IMR-90 (cell line): ENCODE data around the gene TRAPPC2L. TPM values are rescaled to one million over a fixed set of nuclear protein-coding genes. Genes with fewer than 3 reads are reported as not detected.

Experiments used
- ATAC-seq: fragments of 200-7000 bp; cut with Tn5 transposase; 2 replicates; pipeline ENCODE4 v1.9.1; 2020; ENCODE audit warnings: low read depth, mild to moderate bottlenecking, moderate library complexity
- BruUV-seq: library from RNA; stranded (reverse); fragments of 400-500 nt; replicated peaks from 2 replicates; lab custom pipeline; 2021; lab: Mats Ljungman, UMichigan
- CTCF ChIA-PET: fragments of 300-600 bp; formaldehyde crosslinking; extraction: SDS; loops from one replicate; lab custom pipeline; 2021; ENCODE audit warnings: antibody characterized with exemption; lab: Yijun Ruan, JAX
- POLR2A ChIA-PET: fragments of 300-600 bp; sonication (Branson Sonifier 250); formaldehyde crosslinking; loops from one replicate; lab custom pipeline; 2022; ENCODE audit warnings: antibody characterized with exemption; ENCODE audit not compliant: unreplicated experiment; lab: Charles Lee
- DNase-seq: peaks from one replicate; pipeline ENCODE4 v3.0.0; 2013
- H2AFZ ChIP-seq: replicated peaks from 2 replicates; pipeline ENCODE3; 2013; ENCODE audit warnings: low read length, mild to moderate bottlenecking; ENCODE audit not compliant: poor library complexity
- H2AK5ac ChIP-seq: 2 replicates; pipeline ENCODE4 v1.6.1; 2013; ENCODE audit warnings: low read depth, low read length, inconsistent platforms
- H2AK9ac ChIP-seq: replicated peaks from 2 replicates; pipeline ENCODE3; 2013; ENCODE audit warnings: mild to moderate bottlenecking, low read depth, low read length, moderate library complexity; ENCODE audit not compliant: poor library complexity
- H2BK120ac ChIP-seq: 2 replicates; pipeline ENCODE4 v1.6.1; 2013; ENCODE audit warnings: low read depth, low read length, inconsistent platforms
- H2BK15ac ChIP-seq: 3 replicates; pipeline ENCODE4 v1.6.1; 2013; ENCODE audit warnings: low read depth, low read length, inconsistent platforms
- H2BK20ac ChIP-seq: 2 replicates; pipeline ENCODE4 v1.6.1; 2013; ENCODE audit warnings: low read depth, mild to moderate bottlenecking, inconsistent platforms, low read length, moderate library complexity
- H2BK5ac ChIP-seq: 2 replicates; pipeline ENCODE4 v1.6.1; 2013; ENCODE audit warnings: mild to moderate bottlenecking, low read depth, low read length, inconsistent platforms; ENCODE audit not compliant: poor library complexity, severe bottlenecking
- H3K14ac ChIP-seq: replicated peaks from 2 replicates; pipeline ENCODE4 v1.6.1; 2013; ENCODE audit warnings: low read depth, low read length, inconsistent platforms
- H3K18ac ChIP-seq: 2 replicates; pipeline ENCODE4 v1.6.1; 2013; ENCODE audit warnings: low read depth, low read length, control low read depth
- H3K23ac ChIP-seq: 2 replicates; pipeline ENCODE4 v1.6.1; 2013; ENCODE audit warnings: low read depth, low read length, inconsistent platforms
- H3K27ac ChIP-seq: 2 replicates; pipeline ENCODE4 v1.5.1; 2013; ENCODE audit warnings: mild to moderate bottlenecking, control low read depth, low read length; ENCODE audit not compliant: insufficient read depth
- H3K27me3 ChIP-seq: 2 replicates; pipeline ENCODE4 v1.6.1; 2013; ENCODE audit warnings: low read length; ENCODE audit not compliant: control insufficient read depth, insufficient read depth
- H3K36me3 ChIP-seq: 2 replicates; pipeline ENCODE4 v1.6.1; 2013; ENCODE audit warnings: low read length, mixed read lengths; ENCODE audit not compliant: control insufficient read depth, insufficient read depth
- H3K4ac ChIP-seq: 2 replicates; pipeline ENCODE4 v1.6.1; 2013; ENCODE audit warnings: low read depth, low read length, inconsistent platforms
- H3K4me1 ChIP-seq: 2 replicates; pipeline ENCODE4 v1.6.1; 2013; ENCODE audit warnings: low read length, mixed read lengths; ENCODE audit not compliant: control insufficient read depth, insufficient read depth
- H3K4me2 ChIP-seq: 2 replicates; pipeline ENCODE4 v1.6.1; 2013; ENCODE audit warnings: low read depth, mild to moderate bottlenecking, control low read depth, low read length, moderate library complexity
- H3K4me3 ChIP-seq: 2 replicates; pipeline ENCODE4 v1.5.1; 2013; ENCODE audit warnings: low read depth, mild to moderate bottlenecking, control low read depth, low read length, moderate library complexity; ENCODE audit not compliant: insufficient read depth
- H3K56ac ChIP-seq: 2 replicates; pipeline ENCODE4 v1.6.1; 2013; ENCODE audit warnings: low read length, inconsistent platforms; ENCODE audit not compliant: insufficient read depth; ENCODE audit errors: extremely low read depth
- H3K79me1 ChIP-seq, 2 experiments: 2 replicates each; pipeline ENCODE4 v1.6.1; 2013; ENCODE audit warnings: low read length in 2 of 2, inconsistent platforms in 1 of 2, low read depth in 1 of 2
- H3K9ac ChIP-seq: 2 replicates; pipeline ENCODE4 v1.6.1; 2013; ENCODE audit warnings: low read depth, low read length, control low read depth
- H3K9me1 ChIP-seq: 2 replicates; pipeline ENCODE4 v1.6.1; 2013; ENCODE audit warnings: low read length, inconsistent platforms; ENCODE audit not compliant: insufficient read depth
- H3K9me3 ChIP-seq: 2 replicates; pipeline ENCODE4 v1.6.1; 2013; ENCODE audit warnings: low read length; ENCODE audit not compliant: control insufficient read depth, insufficient read depth
- H4K20me1 ChIP-seq: 2 replicates; pipeline ENCODE4 v1.6.1; 2013; ENCODE audit warnings: low read length, inconsistent platforms; ENCODE audit not compliant: insufficient read depth
- H4K5ac ChIP-seq: 2 replicates; pipeline ENCODE4 v1.6.1; 2013; ENCODE audit warnings: mild to moderate bottlenecking, low read depth, low read length, control low read depth
- H4K8ac ChIP-seq, 2 experiments: 2 replicates each; pipeline ENCODE4 v1.6.1; 2013; ENCODE audit warnings: low read depth in 2 of 2, low read length in 2 of 2, control low read depth in 1 of 2, inconsistent platforms in 1 of 2
- H4K91ac ChIP-seq: 2 replicates; pipeline ENCODE4 v1.6.1; 2013; ENCODE audit warnings: low read depth, low read length, inconsistent platforms; ENCODE audit not compliant: insufficient read depth
- RCOR1 ChIP-seq: IDR thresholded peaks from 2 replicates; pipeline ENCODE4 v1.6.1; 2012; ENCODE audit warnings: mild to moderate bottlenecking, low read length, improper control_type of control experiment; ENCODE audit not compliant: insufficient replicate concordance
- WGBS, 2 experiments: methylation state at CpG; one replicate each; pipeline versions ENCODE4 v1.1.5 to v1.1.7; 2013; ENCODE audit warnings: missing lambda C conversion rate in 2 of 2; ENCODE audit not compliant: insufficient read length in 1 of 2; ENCODE audit errors: extremely low coverage in 2 of 2; 5-methylcytosine and 5-hydroxymethylcytosine counted together
- dilution Hi-C: fragments of 300-500 bp; cut with HindIII; formaldehyde crosslinking; loops from one replicate; pipeline ENCODE4 v1.14.3; 2018; ENCODE audit warnings: low sequenced_read_pairs; ENCODE audit not compliant: unreplicated experiment
- in situ Hi-C: fragments of 300-500 bp; cut with MboI; formaldehyde crosslinking; loops from 3 replicates; pipeline ENCODE4 v1.14.3; 2019; ENCODE audit warnings: low sequenced_read_pairs, inconsistent platforms, mixed read lengths
- intact Hi-C: fragments of 100-400 bp; cut with micrococcal nuclease; formaldehyde crosslinking; loops from 2 replicates; pipeline ENCODE4 v1.10.0; 2022
- polyA plus RNA-seq, 3 experiments: library from polyadenylated mRNA; depleted of rRNA; stranded (reverse); fragments of >200 nt; gene quantifications; 2 replicates each; pipeline ENCODE4 v1.2.3, GENCODE V29; 2012; ENCODE audit warnings: low replicate concordance in 1 of 3
- total RNA-seq: library from RNA; depleted of rRNA; stranded (reverse); fragments of >200 nt; gene quantifications from 2 replicates; pipeline ENCODE4 v1.2.3, GENCODE V29; 2012
- TF ChIP-seq, protein P1 (sequence below): fragments of 150-350 bp; IDR thresholded peaks from 2 replicates; pipeline ENCODE4 v1.6.1; 2016; ENCODE audit warnings: low read depth, mild to moderate bottlenecking, low read length, moderate library complexity, borderline replicate concordance
- TF ChIP-seq, protein P2 (sequence below): fragments of 150-350 bp; IDR thresholded peaks from 2 replicates; pipeline ENCODE4 v1.6.1; 2017; ENCODE audit warnings: mild to moderate bottlenecking, antibody characterized with exemption, low read length, low read depth

Gene TRAPPC2L
- total and polyA plus RNA-seq, 2 of the 4 experiments (the other 2 are of a cell fraction): 102 to 109 TPM

DNA sequence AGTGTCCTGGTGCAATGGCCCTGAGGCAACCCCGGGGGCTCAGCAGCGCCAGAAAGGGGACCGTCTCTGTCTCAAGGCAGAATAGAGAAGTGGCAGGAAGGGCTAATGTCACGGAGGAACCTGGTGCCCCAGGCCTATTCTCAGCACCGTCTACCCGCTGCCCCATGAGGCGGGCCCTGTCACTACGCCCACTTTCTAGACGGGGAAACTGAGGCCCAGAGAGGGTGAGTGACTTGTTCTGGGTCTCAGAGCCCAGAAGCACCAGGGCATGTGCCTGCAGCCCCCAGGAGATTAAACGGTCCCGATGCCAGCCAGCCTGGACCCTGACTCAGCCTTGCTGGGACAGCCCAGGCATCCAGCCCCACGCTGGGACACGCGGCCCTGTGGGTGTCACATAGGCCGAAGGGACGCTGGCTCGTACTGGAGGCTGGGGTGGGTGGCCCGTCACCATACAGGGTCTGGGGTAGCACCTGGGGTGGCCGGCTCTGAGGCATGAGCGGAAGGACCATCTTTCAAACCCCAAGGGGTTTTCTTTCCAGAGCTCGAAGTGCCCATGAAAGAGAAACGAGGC lies 49.7 kb downstream of the TRAPPC2L start:
- H3K36me3 ChIP-seq: no peaks in the 10 kb centered on the region
- no TSS peak for BruUV-seq

More for the DNA sequence above, 49.7 kb downstream of the TRAPPC2L start:
- POLR2A ChIA-PET: no interaction called here
- no peak overlapping the region for H2AK5ac ChIP-seq
- no peak overlapping the region for H2BK5ac ChIP-seq
- CTCF ChIA-PET: no interaction called here
- no peaks in the 10 kb centered on the region for H3K9me1 ChIP-seq
- no peak overlapping the region for H4K5ac ChIP-seq
- DNase-seq (no peak), ATAC-seq (no peak)
- H4K91ac ChIP-seq: no peak overlapping the region
- no peak overlapping the region for H3K14ac ChIP-seq
- no peak overlapping the region for H3K4ac ChIP-seq
- H3K9ac ChIP-seq: no peak overlapping the region
- H2BK20ac ChIP-seq: no peak overlapping the region
- in situ Hi-C loops (no loop called here), intact Hi-C loops (no loop called here), dilution Hi-C loops (no loop called here)
- no peak overlapping the region for H3K18ac ChIP-seq
- H3K23ac ChIP-seq: no peak overlapping the region
- H2BK120ac ChIP-seq: no peak overlapping the region
- TF ChIP-seq, protein P1, sequence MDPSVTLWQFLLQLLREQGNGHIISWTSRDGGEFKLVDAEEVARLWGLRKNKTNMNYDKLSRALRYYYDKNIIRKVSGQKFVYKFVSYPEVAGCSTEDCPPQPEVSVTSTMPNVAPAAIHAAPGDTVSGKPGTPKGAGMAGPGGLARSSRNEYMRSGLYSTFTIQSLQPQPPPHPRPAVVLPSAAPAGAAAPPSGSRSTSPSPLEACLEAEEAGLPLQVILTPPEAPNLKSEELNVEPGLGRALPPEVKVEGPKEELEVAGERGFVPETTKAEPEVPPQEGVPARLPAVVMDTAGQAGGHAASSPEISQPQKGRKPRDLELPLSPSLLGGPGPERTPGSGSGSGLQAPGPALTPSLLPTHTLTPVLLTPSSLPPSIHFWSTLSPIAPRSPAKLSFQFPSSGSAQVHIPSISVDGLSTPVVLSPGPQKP: no peak
- TF ChIP-seq, protein P2, sequence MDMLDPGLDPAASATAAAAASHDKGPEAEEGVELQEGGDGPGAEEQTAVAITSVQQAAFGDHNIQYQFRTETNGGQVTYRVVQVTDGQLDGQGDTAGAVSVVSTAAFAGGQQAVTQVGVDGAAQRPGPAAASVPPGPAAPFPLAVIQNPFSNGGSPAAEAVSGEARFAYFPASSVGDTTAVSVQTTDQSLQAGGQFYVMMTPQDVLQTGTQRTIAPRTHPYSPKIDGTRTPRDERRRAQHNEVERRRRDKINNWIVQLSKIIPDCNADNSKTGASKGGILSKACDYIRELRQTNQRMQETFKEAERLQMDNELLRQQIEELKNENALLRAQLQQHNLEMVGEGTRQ: no peak
- no peak for TF ChIP-seq RCOR1
- no peak overlapping the region for H2AFZ ChIP-seq
- no peak overlapping the region for H3K4me3 ChIP-seq
- H3K4me1 ChIP-seq: no peaks in the 10 kb centered on the region; the same call in 1 of the 2 replicates
- H3K79me1 ChIP-seq: no peaks in the 10 kb centered on the region
- H2BK15ac ChIP-seq: no peak overlapping the region
- H3K9me3 ChIP-seq: no peaks in the 10 kb centered on the region
- H3K27ac ChIP-seq: no peak overlapping the region
- no peak overlapping the region for H2AK9ac ChIP-seq
- peaks cover 13% of the 10 kb centered on the region; the same call in 1 of the 2 replicates for H3K27me3 ChIP-seq
- no peak overlapping the region for H3K4me2 ChIP-seq
- H4K20me1 ChIP-seq: no peaks in the 10 kb centered on the region; the same call in 1 of the 2 replicates
- 84% methylated on average over 15 of the region's 22 CpGs; no CpG with 5 or more reads in 1 of the 2 experiments for WGBS, 2 experiments
- no peak overlapping the region for H4K8ac ChIP-seq
- no peak overlapping the region for H3K56ac ChIP-seq
